HEK293T (cell line): ENCODE measurements around the gene ERCC8.
A peak's percentile ranks its signal among the peaks of the same experiment; 100 is the strongest.
"Not testable (repeated sequence)": the region's sequence is repeated elsewhere in the genome, so short reads cannot be mapped to it uniquely, and the experiment has no call there.

Source experiments
- CTCF ChIA-PET: fragments of 350-600 bp; formaldehyde crosslinking; extraction: SDS; loops from one replicate; lab custom pipeline; 2021; ENCODE audit warnings: antibody characterized with exemption, inconsistent platforms; lab: Yijun Ruan, JAX
- POLR2A ChIA-PET: fragments of 350-600 bp; formaldehyde crosslinking; extraction: SDS; loops from one replicate; lab custom pipeline; 2020; ENCODE audit warnings: antibody characterized with exemption, inconsistent platforms; lab: Yijun Ruan, JAX
- DNase-seq: peaks from one replicate; pipeline ENCODE4 v3.0.0; 2012; ENCODE audit warnings: mixed read lengths; ENCODE audit errors: extremely low spot score
- ARNT ChIP-seq: fragments of 450-650 bp; IDR thresholded peaks from 2 replicates; pipeline ENCODE4 v1.6.1; 2017; ENCODE audit warnings: mild to moderate bottlenecking
- BHLHE40 ChIP-seq: fragments of 450-650 bp; IDR thresholded peaks from 2 replicates; pipeline ENCODE4 v1.6.1; 2016; ENCODE audit warnings: mild to moderate bottlenecking, moderate library complexity, borderline replicate concordance
- CTBP1 ChIP-seq: fragments of 450-650 bp; IDR thresholded peaks from 2 replicates; pipeline ENCODE4 v1.6.1; 2016; ENCODE audit warnings: borderline replicate concordance
- ELF4 ChIP-seq: fragments of 450-650 bp; IDR thresholded peaks from 2 replicates; pipeline ENCODE4 v1.6.1; 2017; ENCODE audit warnings: antibody characterized with exemption
- FOXA1 ChIP-seq: fragments of 450-650 bp; IDR thresholded peaks from 2 replicates; pipeline ENCODE4 v1.6.1; 2016; ENCODE audit warnings: mild to moderate bottlenecking
- FOXK2 ChIP-seq: fragments of 450-650 bp; IDR thresholded peaks from 2 replicates; pipeline ENCODE4 v1.6.1; 2016; ENCODE audit warnings: mild to moderate bottlenecking
- FOXM1 ChIP-seq: fragments of 450-650 bp; IDR thresholded peaks from 2 replicates; pipeline ENCODE4 v1.6.1; 2017; ENCODE audit warnings: mild to moderate bottlenecking, borderline replicate concordance
- HDGF ChIP-seq: fragments of 450-650 bp; IDR thresholded peaks from 2 replicates; pipeline ENCODE4 v1.6.1; 2017; ENCODE audit warnings: antibody characterized with exemption, borderline replicate concordance
- L3MBTL2 ChIP-seq: fragments of 450-650 bp; conservative IDR thresholded peaks from 2 replicates; pipeline ENCODE4 v1.6.1; 2016; ENCODE audit warnings: mild to moderate bottlenecking
- LEF1 ChIP-seq: fragments of 450-650 bp; IDR thresholded peaks from 2 replicates; pipeline ENCODE4 v1.6.1; 2017; ENCODE audit warnings: mild to moderate bottlenecking, borderline replicate concordance
- NFRKB ChIP-seq: fragments of 450-650 bp; IDR thresholded peaks from 2 replicates; pipeline ENCODE4 v1.6.1; 2016; ENCODE audit warnings: mild to moderate bottlenecking, moderate library complexity
- SP1 ChIP-seq: fragments of 450-650 bp; IDR thresholded peaks from 2 replicates; pipeline ENCODE4 v1.6.1; 2017
- SUZ12 ChIP-seq: fragments of 450-650 bp; IDR thresholded peaks from 2 replicates; pipeline ENCODE4 v1.6.1; 2016; ENCODE audit warnings: mild to moderate bottlenecking
- TARDBP ChIP-seq: fragments of 450-650 bp; IDR thresholded peaks from 2 replicates; pipeline ENCODE4 v1.6.1; 2016
- ZNF384 ChIP-seq: fragments of 450-650 bp; IDR thresholded peaks from 2 replicates; pipeline ENCODE4 v1.6.1; 2016
- TF ChIP-seq, protein P1 (sequence below): fragments of 450-650 bp; IDR thresholded peaks from 2 replicates; pipeline ENCODE4 v1.6.1; 2016

ERCC8 gene, protein sequence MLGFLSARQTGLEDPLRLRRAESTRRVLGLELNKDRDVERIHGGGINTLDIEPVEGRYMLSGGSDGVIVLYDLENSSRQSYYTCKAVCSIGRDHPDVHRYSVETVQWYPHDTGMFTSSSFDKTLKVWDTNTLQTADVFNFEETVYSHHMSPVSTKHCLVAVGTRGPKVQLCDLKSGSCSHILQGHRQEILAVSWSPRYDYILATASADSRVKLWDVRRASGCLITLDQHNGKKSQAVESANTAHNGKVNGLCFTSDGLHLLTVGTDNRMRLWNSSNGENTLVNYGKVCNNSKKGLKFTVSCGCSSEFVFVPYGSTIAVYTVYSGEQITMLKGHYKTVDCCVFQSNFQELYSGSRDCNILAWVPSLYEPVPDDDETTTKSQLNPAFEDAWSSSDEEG

DNA sequence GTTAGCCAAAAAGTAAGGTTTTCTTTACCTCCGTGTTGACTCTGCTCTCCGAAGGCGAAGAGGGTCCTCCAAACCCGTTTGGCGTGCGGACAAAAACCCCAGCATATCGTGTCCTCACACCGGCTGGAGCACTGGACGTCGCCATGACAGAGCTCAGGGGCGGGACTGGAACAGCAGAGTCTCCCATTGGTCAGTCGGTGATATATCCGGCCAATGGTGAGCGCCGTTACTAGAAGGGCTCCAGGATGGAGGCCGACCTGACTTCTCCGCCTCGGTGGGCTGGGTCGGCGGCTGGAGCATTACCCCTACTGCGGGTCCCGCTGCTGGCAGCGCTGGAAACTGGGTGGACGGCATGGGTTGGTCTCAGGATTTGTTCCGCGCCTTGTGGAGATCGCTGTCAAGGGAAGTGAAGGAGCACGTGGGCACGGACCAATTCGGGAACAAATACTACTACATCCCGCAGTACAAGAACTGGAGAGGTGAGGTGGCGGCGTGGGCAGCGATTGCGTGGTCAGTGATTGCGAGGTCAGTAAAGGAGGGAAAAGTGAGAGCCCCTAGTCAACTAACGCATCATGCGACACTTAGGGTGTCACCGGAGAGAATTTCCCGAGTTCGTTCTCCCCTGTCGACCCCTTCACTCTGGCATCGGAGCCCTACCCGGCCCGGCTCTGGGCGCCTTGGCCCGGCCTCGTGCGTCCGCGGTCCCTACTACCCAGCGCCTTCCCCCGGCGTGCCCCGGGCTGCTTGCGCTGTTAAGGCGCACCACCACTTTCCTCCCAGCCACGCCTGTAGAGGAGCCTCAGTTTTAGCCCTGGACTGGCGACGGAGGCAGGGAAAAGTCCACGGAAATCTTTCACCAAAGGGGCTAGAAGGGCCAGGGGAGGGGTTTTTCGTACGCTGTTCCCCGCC lies at the start of gene ERCC8, which contains the start of gene NDUFAF2:
Gene ERCC8, minus strand, starts transcription at position 167 of the 909 bp plus-strand sequence. Its CDS starts 62 bp downstream, at position 105.
Gene NDUFAF2, plus strand, starts transcription at position 302 of the 909 bp plus-strand sequence. Its CDS starts 51 bp downstream, at position 353.
- POLR2A ChIA-PET, result interaction anchor here (1.0 to 2.2 kb wide), 3 partner anchors 102 to 270 kb away, joined by 3 to 10 read pairs (median 6); partner anchors contain the start of genes DEPDC1B and ELOVL7
- peak; percentile 93 for DNase-seq
- CTCF ChIA-PET, result interaction anchor here (0.6 kb wide), 1 partner anchor 1668 kb away, joined by 3 read pairs; no protein-coding TSS in a partner anchor
- peak; percentile 11; the same call in 1 of the 2 replicates for TF ChIP-seq ELF4
- no peak for TF ChIP-seq CTBP1
- peak; percentile 94 for TF ChIP-seq L3MBTL2

GRCh38 chr5:60993875-60994571 lies 49.2 kb upstream of the ERCC8 start:
- no peak for TF ChIP-seq HDGF
- no peak for TF ChIP-seq ELF4
- TF ChIP-seq L3MBTL2, result no peak
- no peak for TF ChIP-seq FOXK2
- no peak for TF ChIP-seq LEF1
- TF ChIP-seq TARDBP, result no peak
- no peak for TF ChIP-seq NFRKB
- TF ChIP-seq, protein P1, sequence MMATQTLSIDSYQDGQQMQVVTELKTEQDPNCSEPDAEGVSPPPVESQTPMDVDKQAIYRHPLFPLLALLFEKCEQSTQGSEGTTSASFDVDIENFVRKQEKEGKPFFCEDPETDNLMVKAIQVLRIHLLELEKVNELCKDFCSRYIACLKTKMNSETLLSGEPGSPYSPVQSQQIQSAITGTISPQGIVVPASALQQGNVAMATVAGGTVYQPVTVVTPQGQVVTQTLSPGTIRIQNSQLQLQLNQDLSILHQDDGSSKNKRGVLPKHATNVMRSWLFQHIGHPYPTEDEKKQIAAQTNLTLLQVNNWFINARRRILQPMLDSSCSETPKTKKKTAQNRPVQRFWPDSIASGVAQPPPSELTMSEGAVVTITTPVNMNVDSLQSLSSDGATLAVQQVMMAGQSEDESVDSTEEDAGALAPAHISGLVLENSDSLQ, result no peak
- no peak for TF ChIP-seq ZNF384
- no peak for TF ChIP-seq SUZ12
- TF ChIP-seq CTBP1, result no peak
- TF ChIP-seq ARNT, result no peak
- no peak for TF ChIP-seq FOXA1
- TF ChIP-seq FOXM1, result no peak
- TF ChIP-seq SP1, result no peak
- no peak for DNase-seq
- CTCF ChIA-PET, result no interaction called here
- POLR2A ChIA-PET, result no interaction called here

GRCh38 chr5:60993425-60993824 lies 48.6 kb upstream of the ERCC8 start:
- no peak for TF ChIP-seq FOXM1
- TF ChIP-seq SUZ12, result no peak
- no peak for TF ChIP-seq NFRKB
- no peak for TF ChIP-seq CTBP1
- TF ChIP-seq ZNF384, result no peak
- TF ChIP-seq, protein P1, result no peak
- TF ChIP-seq TARDBP, result no peak
- TF ChIP-seq SP1, result no peak
- ChIA-PET POLR2A (no interaction called here), CTCF (no interaction called here)
- DNase-seq, result no peak

DNA sequence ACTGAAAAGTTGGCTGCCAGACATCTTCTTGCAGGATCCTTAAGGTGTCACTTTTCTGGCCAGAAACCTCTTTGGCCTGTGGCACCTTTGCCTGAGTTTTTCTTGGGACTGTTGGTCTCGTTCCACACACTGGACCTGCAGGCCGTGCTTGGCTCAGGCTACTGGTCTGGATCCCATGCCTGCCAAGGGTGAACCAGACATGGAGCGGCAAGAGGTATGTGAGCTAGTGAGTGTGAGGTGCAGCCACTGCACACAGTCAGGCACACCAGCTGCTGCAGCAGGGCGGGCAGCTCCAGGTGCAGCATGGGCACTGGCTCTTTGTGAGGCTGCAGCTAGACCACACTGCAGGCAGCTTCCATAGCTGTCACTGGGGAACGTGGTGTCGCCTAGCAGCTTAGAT lies 48.0 kb upstream of the ERCC8 start:
- TF ChIP-seq L3MBTL2, result no peak
- TF ChIP-seq LEF1, result no peak
- no peak for TF ChIP-seq ARNT
- TF ChIP-seq ELF4, result no peak
- TF ChIP-seq NFRKB, result no peak
- no peak for TF ChIP-seq BHLHE40
- TF ChIP-seq HDGF, result no peak
- TF ChIP-seq SUZ12, result no peak
- TF ChIP-seq FOXK2, result no peak
- TF ChIP-seq, protein P1, result no peak
- TF ChIP-seq SP1, result no peak
- TF ChIP-seq FOXM1, result no peak
- POLR2A ChIA-PET, result no interaction called here
- CTCF ChIA-PET, result interaction anchor here (0.7 kb wide), 1 partner anchor 59 kb away, joined by 4 read pairs; no protein-coding TSS in a partner anchor
- no peak for DNase-seq

GRCh38 chr5:60989790-60990189 lies 44.9 kb upstream of the ERCC8 start:
- ChIA-PET POLR2A (no interaction called here), CTCF (no interaction called here)
- DNase-seq, result no peak
- no peak for TF ChIP-seq FOXA1

- CTCF ChIA-PET, POLR2A ChIA-PET, DNase-seq: not testable (repeated sequence)
These were observed 37.3 kb upstream of the ERCC8 start for GRCh38 chr5:60982127-60982526.
